WERI-Rb-1 (cell line): ENCODE data around the gene NUDCD3.

ENCODE experiments used
- DNase-seq: peaks from one replicate; pipeline ENCODE4 v3.0.0-alpha.2; 2020
- H3K27ac ChIP-seq: fragments of 250-450 bp; sonication (Bioruptor Pico); 2 replicates; pipeline ENCODE4 v1.5.1; 2020; ENCODE audit warnings: mild to moderate bottlenecking, moderate library complexity
- H3K27me3 ChIP-seq: fragments of 250-450 bp; sonication (Bioruptor Pico); 2 replicates; pipeline ENCODE4 v1.5.1; 2021; ENCODE audit warnings: mild to moderate bottlenecking, low read depth, moderate library complexity; ENCODE audit not compliant: insufficient read depth, severe bottlenecking
- H3K36me3 ChIP-seq: fragments of 250-450 bp; sonication (Bioruptor Pico); 2 replicates; pipeline ENCODE4 v1.5.1; 2020; ENCODE audit warnings: mild to moderate bottlenecking, moderate library complexity
- H3K4me3 ChIP-seq: 2 replicates; pipeline ENCODE4 v1.5.1; 2011; ENCODE audit warnings: low read depth, mild to moderate bottlenecking, control low read depth, low read length
- H3K9me3 ChIP-seq: fragments of 250-450 bp; sonication (Bioruptor Pico); 2 replicates; pipeline ENCODE4 v1.5.1; 2021; ENCODE audit warnings: mild to moderate bottlenecking, moderate library complexity; ENCODE audit not compliant: severe bottlenecking
- TF ChIP-seq, protein P1 (sequence below): IDR thresholded peaks from 2 replicates; pipeline ENCODE4 v1.5.1; 2011; ENCODE audit warnings: low read depth, mild to moderate bottlenecking, control low read depth, inconsistent platforms, low read length

The NUDCD3 gene

DNA sequence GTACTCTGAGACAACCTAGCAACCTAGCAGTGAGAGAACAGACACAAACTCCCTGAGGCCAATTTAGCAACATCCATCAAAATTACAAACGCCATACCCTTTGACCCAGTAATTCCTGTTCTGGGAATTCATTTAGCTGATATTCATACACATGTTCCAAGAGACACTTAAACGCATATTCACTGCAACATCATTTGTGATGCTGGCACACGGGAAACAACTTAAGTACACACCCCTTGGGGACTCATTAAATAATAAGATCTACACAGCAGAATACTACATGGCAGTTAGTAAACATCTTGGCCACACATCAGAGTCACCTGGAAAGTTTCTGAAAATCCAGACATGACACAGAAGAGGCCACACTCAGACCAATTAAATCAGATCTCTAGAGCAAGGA, 17.6 kb downstream of the NUDCD3 start:
- H3K9me3 ChIP-seq = no peaks in the 10 kb centered on the region
- no peaks in the 10 kb centered on the region for H3K27me3 ChIP-seq
- TF ChIP-seq, protein P1, sequence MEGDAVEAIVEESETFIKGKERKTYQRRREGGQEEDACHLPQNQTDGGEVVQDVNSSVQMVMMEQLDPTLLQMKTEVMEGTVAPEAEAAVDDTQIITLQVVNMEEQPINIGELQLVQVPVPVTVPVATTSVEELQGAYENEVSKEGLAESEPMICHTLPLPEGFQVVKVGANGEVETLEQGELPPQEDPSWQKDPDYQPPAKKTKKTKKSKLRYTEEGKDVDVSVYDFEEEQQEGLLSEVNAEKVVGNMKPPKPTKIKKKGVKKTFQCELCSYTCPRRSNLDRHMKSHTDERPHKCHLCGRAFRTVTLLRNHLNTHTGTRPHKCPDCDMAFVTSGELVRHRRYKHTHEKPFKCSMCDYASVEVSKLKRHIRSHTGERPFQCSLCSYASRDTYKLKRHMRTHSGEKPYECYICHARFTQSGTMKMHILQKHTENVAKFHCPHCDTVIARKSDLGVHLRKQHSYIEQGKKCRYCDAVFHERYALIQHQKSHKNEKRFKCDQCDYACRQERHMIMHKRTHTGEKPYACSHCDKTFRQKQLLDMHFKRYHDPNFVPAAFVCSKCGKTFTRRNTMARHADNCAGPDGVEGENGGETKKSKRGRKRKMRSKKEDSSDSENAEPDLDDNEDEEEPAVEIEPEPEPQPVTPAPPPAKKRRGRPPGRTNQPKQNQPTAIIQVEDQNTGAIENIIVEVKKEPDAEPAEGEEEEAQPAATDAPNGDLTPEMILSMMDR = no peak
- no peak overlapping the region for H3K27ac ChIP-seq
- DNase-seq = no peak
- H3K4me3 ChIP-seq = no peak overlapping the region
- H3K36me3 ChIP-seq = peaks cover 46% of the 10 kb centered on the region

GRCh38 chr7:44471850-44472249, 18.6 kb downstream of the NUDCD3 start:
- Histone ChIP-seq H3K27ac (no peak overlapping the region), H3K27me3 (no peaks in the 10 kb centered on the region), H3K9me3 (no peaks in the 10 kb centered on the region), H3K36me3 (peaks cover 47% of the 10 kb centered on the region), H3K4me3 (no peak overlapping the region)
- DNase-seq = no peak
- TF ChIP-seq, protein P1 = no peak

DNA sequence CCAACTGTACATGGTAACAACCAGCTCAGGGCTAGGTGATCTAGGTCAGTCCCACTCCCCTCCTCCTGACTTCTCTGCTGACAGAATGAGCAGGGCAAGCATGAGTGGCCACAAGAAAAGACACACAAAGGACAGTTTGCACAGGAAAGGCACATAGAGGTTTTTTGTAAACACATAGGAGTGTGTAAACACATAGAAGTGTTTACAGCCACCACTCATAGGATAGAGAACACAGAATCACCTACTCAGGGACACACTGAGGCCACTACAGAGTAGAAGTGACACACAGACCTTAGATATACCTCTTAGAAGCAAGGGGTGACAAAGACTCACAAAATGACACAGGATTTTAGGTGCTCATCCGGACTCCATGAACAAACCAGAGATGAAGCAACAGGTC, 19.0 kb downstream of the NUDCD3 start:
- TF ChIP-seq, protein P1 = no peak
- no peaks in the 10 kb centered on the region for H3K27me3 ChIP-seq
- no peak overlapping the region for H3K27ac ChIP-seq
- no peak overlapping the region for H3K4me3 ChIP-seq
- no peaks in the 10 kb centered on the region for H3K9me3 ChIP-seq
- DNase-seq = no peak
- H3K36me3 ChIP-seq = peaks cover 47% of the 10 kb centered on the region

- Histone ChIP-seq H3K36me3 (peaks cover 45% of the 10 kb centered on the region), H3K27me3 (no peaks in the 10 kb centered on the region), H3K27ac (no peak overlapping the region), H3K9me3 (no peaks in the 10 kb centered on the region), H3K4me3 (no peak overlapping the region)
- TF ChIP-seq, protein P1 = no peak
- DNase-seq = no peak
Observed at GRCh38 chr7:44470628-44471245, 19.7 kb downstream of the NUDCD3 start.

DNA sequence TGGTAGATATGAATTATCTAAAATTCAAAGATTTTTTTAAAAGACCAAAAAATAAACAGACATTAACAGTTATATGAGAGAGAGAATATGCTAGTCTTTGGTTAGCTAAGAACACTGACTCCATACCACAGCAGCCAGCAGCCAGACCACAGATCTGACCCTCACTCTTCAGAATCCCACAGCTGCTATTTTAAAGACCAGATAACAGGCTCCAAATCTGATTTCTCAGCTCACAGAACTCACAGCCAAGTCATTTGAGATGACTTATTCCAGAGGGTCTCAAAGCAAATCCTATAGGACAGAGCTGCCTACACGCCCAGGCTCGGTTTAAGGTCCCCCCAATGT, 20.4 kb downstream of the NUDCD3 start:
- no peaks in the 10 kb centered on the region for H3K27me3 ChIP-seq
- no peak overlapping the region for H3K27ac ChIP-seq
- no peak for DNase-seq
- no peak overlapping the region for H3K4me3 ChIP-seq
- H3K36me3 ChIP-seq = peaks cover 41% of the 10 kb centered on the region
- H3K9me3 ChIP-seq = no peaks in the 10 kb centered on the region
- TF ChIP-seq, protein P1 = no peak

DNA sequence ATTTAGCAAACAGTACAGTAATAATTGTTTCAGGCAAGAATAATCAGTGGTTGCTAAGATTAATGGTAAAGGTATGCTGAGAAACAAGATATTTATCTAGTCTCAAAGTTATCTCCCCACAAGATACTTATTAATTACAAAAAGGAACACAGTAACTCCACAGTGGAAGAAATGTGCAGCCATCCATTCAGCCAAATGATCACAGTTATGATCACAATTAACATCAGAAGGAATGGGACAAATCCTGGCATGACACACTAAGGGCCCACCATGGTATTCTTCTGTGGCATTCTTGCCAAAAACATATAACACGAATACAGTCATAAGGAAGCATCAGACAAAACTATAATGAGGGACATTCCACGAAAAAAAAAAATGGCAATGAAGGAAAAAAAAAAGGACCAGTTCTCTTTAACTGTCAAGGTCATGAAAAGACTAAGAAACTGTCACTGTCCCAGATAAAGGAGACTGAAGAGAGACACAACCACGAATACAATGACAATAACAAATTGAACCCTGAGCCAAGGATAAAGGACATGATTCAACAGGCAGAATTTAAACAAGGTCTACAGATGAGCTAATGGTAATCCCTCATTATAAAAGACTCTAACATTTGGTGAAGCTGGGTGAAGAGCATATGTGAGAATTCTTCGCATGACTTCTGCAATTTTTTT, 20.9 kb downstream of the NUDCD3 start:
- Histone ChIP-seq H3K27me3 (no peaks in the 10 kb centered on the region), H3K36me3 (peaks cover 41% of the 10 kb centered on the region), H3K4me3 (no peak overlapping the region), H3K9me3 (no peaks in the 10 kb centered on the region), H3K27ac (no peak overlapping the region)
- TF ChIP-seq, protein P1 = no peak
- DNase-seq = no peak
